HG03139 (cell line): ENCODE data around the gene DOLK.
A peak's percentile ranks its signal among the peaks of the same experiment; 100 is the strongest.
"Not testable (repeated sequence)": the region's sequence is repeated elsewhere in the genome, so short reads cannot be mapped to it uniquely, and the experiment has no call there.

Experiments used
- ATAC-seq: cut with Tn5 transposase; IDR thresholded peaks from one replicate; pipeline ENCODE4 v1.9.1; 2021; ENCODE audit not compliant: unreplicated experiment

DOLK gene

GRCh38 chr9:128947527-128948301, at the start of gene DOLK, which contains the start of gene NUP188:
DOLK (minus strand) TSS chr9:128947603; CDS start chr9:128947303, 300 bp downstream.
NUP188 (plus strand) TSS chr9:128947699; CDS start chr9:128947720, 21 bp downstream.
- peak; percentile 72 for ATAC-seq

- ATAC-seq, result no peak
Measured at GRCh38 chr9:128995791-128996190, 48.4 kb upstream of the DOLK start.

GRCh38 chr9:128992995-128993394, 45.6 kb upstream of the DOLK start:
- ATAC-seq, result no peak

- ATAC-seq, result no peak
Measured at GRCh38 chr9:128987805-128988204, 40.4 kb upstream of the DOLK start.

GRCh38 chr9:128986671-128987070, 39.3 kb upstream of the DOLK start:
- ATAC-seq, result no peak

- ATAC-seq, result no peak
Measured at GRCh38 chr9:128983536-128983935, 36.1 kb upstream of the DOLK start.

- no peak for ATAC-seq
Measured at GRCh38 chr9:128979111-128979510, 31.7 kb upstream of the DOLK start.

GRCh38 chr9:128972956-128973355, 25.6 kb upstream of the DOLK start:
- ATAC-seq, result no peak

- no peak for ATAC-seq
Measured at GRCh38 chr9:128969491-128969890, 22.1 kb upstream of the DOLK start.

- ATAC-seq, result not testable (repeated sequence)
Measured at GRCh38 chr9:128961403-128961802, 14.0 kb upstream of the DOLK start.

- ATAC-seq, result no peak
Measured at GRCh38 chr9:128947277-128947526, 201 bp downstream of the DOLK start.

GRCh38 chr9:128946571-128947276, 679 bp downstream of the DOLK start:
- ATAC-seq, result peak; percentile 18

- ATAC-seq, result no peak
Measured at GRCh38 chr9:128945798-128946501, 1.5 kb downstream of the DOLK start.

- not testable (repeated sequence) for ATAC-seq
Measured at GRCh38 chr9:128944966-128945365, 2.4 kb downstream of the DOLK start.

GRCh38 chr9:128943832-128944620, 3.4 kb downstream of the DOLK start:
- no peak for ATAC-seq

- ATAC-seq, result no peak
Measured at GRCh38 chr9:128940946-128941755, 6.3 kb downstream of the DOLK start.

GRCh38 chr9:128940271-128940921, 7.0 kb downstream of the DOLK start:
- no peak for ATAC-seq

- no peak for ATAC-seq
Measured at GRCh38 chr9:128937310-128938165, 9.9 kb downstream of the DOLK start.
